HepG2 (cell line): ENCODE measurements around the gene C11orf54. TPM values are rescaled to one million over a fixed set of nuclear protein-coding genes. Genes with fewer than 3 reads are reported as not detected.
A peak's percentile ranks its signal among the peaks of the same experiment; 100 is the strongest.

Experiments
- CCAR2 ChIP-seq: fragments of 200-400 bp; formaldehyde crosslinking; optimal IDR thresholded peaks from 2 replicates; pipeline ENCODE3; 2018; ENCODE audit warnings: low read depth, mild to moderate bottlenecking, low read length, moderate library complexity
- FIP1L1 ChIP-seq: fragments of 200-400 bp; formaldehyde crosslinking; IDR thresholded peaks from 2 replicates; pipeline ENCODE4 v1.6.1; 2018; ENCODE audit warnings: low read depth, mild to moderate bottlenecking, low read length, moderate library complexity, borderline replicate concordance; ENCODE audit not compliant: insufficient read depth
- MYNN ChIP-seq: sonication (generic); formaldehyde crosslinking; IDR thresholded peaks from 2 replicates; pipeline ENCODE4 v1.4.0; 2020; ENCODE audit warnings: mild to moderate bottlenecking, low read depth, missing genetic modification reagents
- POLR2A ChIP-seq, 2 experiments: IDR thresholded peaks; 2 replicates each; pipeline ENCODE4 v1.6.1; 2011; ENCODE audit warnings: low read depth in 2 of 2, low read length in 2 of 2, mild to moderate bottlenecking in 1 of 2, moderate library complexity in 1 of 2; ENCODE audit not compliant: insufficient read depth in 1 of 2
- REST ChIP-seq, 2 experiments: IDR thresholded peaks; 2 replicates each; pipeline ENCODE4 v1.6.1; 2011 to 2012; ENCODE audit warnings: low read length in 2 of 2, borderline replicate concordance in 1 of 2, low read depth in 1 of 2, mild to moderate bottlenecking in 1 of 2, moderate library complexity in 1 of 2
- RORA ChIP-seq: sonication (generic); formaldehyde crosslinking; IDR thresholded peaks from 2 replicates; pipeline ENCODE4 v1.5.0; 2020; ENCODE audit warnings: mild to moderate bottlenecking, missing genetic modification reagents, moderate library complexity
- SPEN ChIP-seq: sonication (generic); formaldehyde crosslinking; IDR thresholded peaks from 2 replicates; pipeline ENCODE4 v1.5.1; 2020; ENCODE audit warnings: low read depth, mild to moderate bottlenecking, missing genetic modification reagents
- TEF ChIP-seq: sonication (generic); formaldehyde crosslinking; IDR thresholded peaks from 2 replicates; pipeline ENCODE4 v1.5.0; 2020; ENCODE audit warnings: missing genetic modification reagents
- ZC3H4 ChIP-seq: sonication (generic); formaldehyde crosslinking; IDR thresholded peaks from 2 replicates; pipeline ENCODE4 v1.4.0; 2020; ENCODE audit warnings: missing genetic modification reagents, borderline replicate concordance
- ZNF354B ChIP-seq: sonication (generic); formaldehyde crosslinking; IDR thresholded peaks from 2 replicates; pipeline ENCODE4 v1.8.0; 2022; ENCODE audit warnings: mild to moderate bottlenecking, missing genetic modification reagents
- ZNF577 ChIP-seq: sonication (generic); formaldehyde crosslinking; IDR thresholded peaks from 2 replicates; pipeline ENCODE4 v1.4.0; 2020; ENCODE audit warnings: mild to moderate bottlenecking, low read depth, missing genetic modification reagents, borderline replicate concordance
- ZNF615 ChIP-seq: sonication (generic); formaldehyde crosslinking; IDR thresholded peaks from 2 replicates; pipeline ENCODE4 v1.5.0; 2020; ENCODE audit warnings: mild to moderate bottlenecking, missing genetic modification reagents, borderline replicate concordance
- ZNF678 ChIP-seq: sonication (generic); formaldehyde crosslinking; IDR thresholded peaks from 2 replicates; pipeline ENCODE4 v1.4.0; 2020; ENCODE audit warnings: mild to moderate bottlenecking, missing genetic modification reagents
- ZNF737 ChIP-seq: sonication (generic); formaldehyde crosslinking; IDR thresholded peaks from 2 replicates; pipeline ENCODE4 v1.5.0; 2020; ENCODE audit warnings: missing genetic modification reagents, mild to moderate bottlenecking, borderline replicate concordance
- polyA plus RNA-seq, 8 experiments: library from polyadenylated mRNA; depleted of rRNA in 3 of 8; stranded (reverse) in 7 of 8; unstranded in 1 of 8; fragments of >200 nt; fragmentation: Illumina TruSeq in 4 of 8; extraction: Trizol in 4 of 8; gene quantifications; 2 replicates each; pipeline versions ENCODE4 v1.2.1 to v1.2.3, GENCODE V29; 2011 to 2016; ENCODE audit warnings: low read depth in 4 of 8, missing spikeins in 1 of 8, mixed read lengths in 1 of 8; ENCODE audit not compliant: insufficient read depth in 1 of 8
- total RNA-seq, 5 experiments: library from RNA; depleted of rRNA; stranded (reverse); fragments of >200 nt; fragmentation: Illumina TruSeq; extraction: Trizol; gene quantifications; 2 replicates each; pipeline ENCODE4 v1.2.3, GENCODE V29; 2016; ENCODE audit warnings: low read depth in 1 of 5
- TF ChIP-seq, protein P1 (sequence below): fragments of 450-650 bp; IDR thresholded peaks from 2 replicates; pipeline ENCODE4 v1.6.1; 2017; ENCODE audit warnings: mild to moderate bottlenecking
- TF ChIP-seq, protein P2 (sequence below): sonication (generic); formaldehyde crosslinking; IDR thresholded peaks from 2 replicates; pipeline ENCODE4 v1.4.0; 2020; ENCODE audit warnings: missing genetic modification reagents

The C11orf54 gene
- total and polyA plus RNA-seq, 2 of the 13 experiments (the other 11 are each of a cell fraction or from before 2014, with no cell fraction given): 42.7 to 50.1 TPM

DNA sequence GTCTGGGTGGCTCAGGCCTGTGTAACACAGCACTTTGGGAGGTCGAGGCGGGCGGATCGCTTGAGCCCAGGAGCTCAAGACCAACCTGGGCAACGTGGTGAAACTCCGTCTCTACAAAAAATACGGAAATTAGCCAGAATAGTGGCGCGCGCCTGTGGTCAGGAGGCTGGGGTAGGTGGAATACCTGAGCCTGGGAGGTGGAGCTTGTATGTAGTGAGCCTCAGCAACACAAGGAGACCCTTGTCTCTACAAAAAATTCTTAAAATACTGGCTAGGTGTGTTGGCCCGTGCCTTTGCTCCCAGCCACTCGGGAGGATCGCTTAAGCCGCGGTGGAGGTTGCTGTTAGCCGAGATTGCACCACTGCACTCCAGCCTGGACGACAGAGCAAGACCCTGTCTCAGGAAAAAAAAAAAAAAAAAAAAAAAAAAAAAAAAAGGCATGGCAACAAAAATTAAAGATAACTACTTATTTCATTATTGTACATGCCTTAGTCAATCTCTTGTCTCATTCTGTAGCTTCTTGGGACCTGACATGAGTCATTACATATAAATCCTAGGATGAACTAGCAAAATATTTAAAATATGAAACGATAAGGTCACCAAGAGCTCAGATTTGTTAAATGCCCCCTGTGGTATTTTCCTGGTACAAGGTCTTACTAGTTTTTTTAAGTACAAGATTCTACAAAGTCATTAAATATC, 1.3 kb upstream of the C11orf54 start (continued):
- TF ChIP-seq, protein P1, sequence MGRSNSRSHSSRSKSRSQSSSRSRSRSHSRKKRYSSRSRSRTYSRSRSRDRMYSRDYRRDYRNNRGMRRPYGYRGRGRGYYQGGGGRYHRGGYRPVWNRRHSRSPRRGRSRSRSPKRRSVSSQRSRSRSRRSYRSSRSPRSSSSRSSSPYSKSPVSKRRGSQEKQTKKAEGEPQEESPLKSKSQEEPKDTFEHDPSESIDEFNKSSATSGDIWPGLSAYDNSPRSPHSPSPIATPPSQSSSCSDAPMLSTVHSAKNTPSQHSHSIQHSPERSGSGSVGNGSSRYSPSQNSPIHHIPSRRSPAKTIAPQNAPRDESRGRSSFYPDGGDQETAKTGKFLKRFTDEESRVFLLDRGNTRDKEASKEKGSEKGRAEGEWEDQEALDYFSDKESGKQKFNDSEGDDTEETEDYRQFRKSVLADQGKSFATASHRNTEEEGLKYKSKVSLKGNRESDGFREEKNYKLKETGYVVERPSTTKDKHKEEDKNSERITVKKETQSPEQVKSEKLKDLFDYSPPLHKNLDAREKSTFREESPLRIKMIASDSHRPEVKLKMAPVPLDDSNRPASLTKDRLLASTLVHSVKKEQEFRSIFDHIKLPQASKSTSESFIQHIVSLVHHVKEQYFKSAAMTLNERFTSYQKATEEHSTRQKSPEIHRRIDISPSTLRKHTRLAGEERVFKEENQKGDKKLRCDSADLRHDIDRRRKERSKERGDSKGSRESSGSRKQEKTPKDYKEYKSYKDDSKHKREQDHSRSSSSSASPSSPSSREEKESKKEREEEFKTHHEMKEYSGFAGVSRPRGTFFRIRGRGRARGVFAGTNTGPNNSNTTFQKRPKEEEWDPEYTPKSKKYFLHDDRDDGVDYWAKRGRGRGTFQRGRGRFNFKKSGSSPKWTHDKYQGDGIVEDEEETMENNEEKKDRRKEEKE: no peak
- TF ChIP-seq TEF (CRISPR knock-in tag) (no peak), POLR2A (IDR thresholded peaks at IDR 0.05; ENCODE audit: insufficient read depth in 1 of 2, low read depth in 2 of 2, low read length in 2 of 2) (peak in 1 of 2 experiments; percentile 74; a peak in 2 of 4 replicates), RORA (CRISPR knock-in tag) (no peak), MYNN (CRISPR knock-in tag) (no peak), ZNF615 (CRISPR knock-in tag) (no peak), ZNF354B (CRISPR knock-in tag) (no peak), ZC3H4 (CRISPR knock-in tag) (peak; percentile 59; the same call in 1 of the 2 replicates), ZNF737 (CRISPR knock-in tag) (no peak), ZNF577 (CRISPR knock-in tag) (no peak), ZNF678 (CRISPR knock-in tag) (no peak), FIP1L1 (no peak), SPEN (CRISPR knock-in tag) (no peak), CCAR2 (no peak), REST (IDR thresholded peaks at IDR 0.05; ENCODE audit: borderline replicate concordance in 1 of 2, low read depth in 1 of 2, low read length in 2 of 2) (0 out of 4 replicates have a peak, but pooled peaks of 1 of the 2 experiments have one; percentile 20)
- TF ChIP-seq, protein P2, sequence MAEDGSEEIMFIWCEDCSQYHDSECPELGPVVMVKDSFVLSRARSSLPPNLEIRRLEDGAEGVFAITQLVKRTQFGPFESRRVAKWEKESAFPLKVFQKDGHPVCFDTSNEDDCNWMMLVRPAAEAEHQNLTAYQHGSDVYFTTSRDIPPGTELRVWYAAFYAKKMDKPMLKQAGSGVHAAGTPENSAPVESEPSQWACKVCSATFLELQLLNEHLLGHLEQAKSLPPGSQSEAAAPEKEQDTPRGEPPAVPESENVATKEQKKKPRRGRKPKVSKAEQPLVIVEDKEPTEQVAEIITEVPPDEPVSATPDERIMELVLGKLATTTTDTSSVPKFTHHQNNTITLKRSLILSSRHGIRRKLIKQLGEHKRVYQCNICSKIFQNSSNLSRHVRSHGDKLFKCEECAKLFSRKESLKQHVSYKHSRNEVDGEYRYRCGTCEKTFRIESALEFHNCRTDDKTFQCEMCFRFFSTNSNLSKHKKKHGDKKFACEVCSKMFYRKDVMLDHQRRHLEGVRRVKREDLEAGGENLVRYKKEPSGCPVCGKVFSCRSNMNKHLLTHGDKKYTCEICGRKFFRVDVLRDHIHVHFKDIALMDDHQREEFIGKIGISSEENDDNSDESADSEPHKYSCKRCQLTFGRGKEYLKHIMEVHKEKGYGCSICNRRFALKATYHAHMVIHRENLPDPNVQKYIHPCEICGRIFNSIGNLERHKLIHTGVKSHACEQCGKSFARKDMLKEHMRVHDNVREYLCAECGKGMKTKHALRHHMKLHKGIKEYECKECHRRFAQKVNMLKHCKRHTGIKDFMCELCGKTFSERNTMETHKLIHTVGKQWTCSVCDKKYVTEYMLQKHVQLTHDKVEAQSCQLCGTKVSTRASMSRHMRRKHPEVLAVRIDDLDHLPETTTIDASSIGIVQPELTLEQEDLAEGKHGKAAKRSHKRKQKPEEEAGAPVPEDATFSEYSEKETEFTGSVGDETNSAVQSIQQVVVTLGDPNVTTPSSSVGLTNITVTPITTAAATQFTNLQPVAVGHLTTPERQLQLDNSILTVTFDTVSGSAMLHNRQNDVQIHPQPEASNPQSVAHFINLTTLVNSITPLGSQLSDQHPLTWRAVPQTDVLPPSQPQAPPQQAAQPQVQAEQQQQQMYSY (CRISPR knock-in tag): no peak
